ENCODE data around the gene HHAT. TPM values are rescaled to one million over a fixed set of nuclear protein-coding genes. Genes with fewer than 3 reads are reported as not detected.

The HHAT gene
- total RNA-seq, 1 experiment from 2014 or later = 3.0 TPM

DNA sequence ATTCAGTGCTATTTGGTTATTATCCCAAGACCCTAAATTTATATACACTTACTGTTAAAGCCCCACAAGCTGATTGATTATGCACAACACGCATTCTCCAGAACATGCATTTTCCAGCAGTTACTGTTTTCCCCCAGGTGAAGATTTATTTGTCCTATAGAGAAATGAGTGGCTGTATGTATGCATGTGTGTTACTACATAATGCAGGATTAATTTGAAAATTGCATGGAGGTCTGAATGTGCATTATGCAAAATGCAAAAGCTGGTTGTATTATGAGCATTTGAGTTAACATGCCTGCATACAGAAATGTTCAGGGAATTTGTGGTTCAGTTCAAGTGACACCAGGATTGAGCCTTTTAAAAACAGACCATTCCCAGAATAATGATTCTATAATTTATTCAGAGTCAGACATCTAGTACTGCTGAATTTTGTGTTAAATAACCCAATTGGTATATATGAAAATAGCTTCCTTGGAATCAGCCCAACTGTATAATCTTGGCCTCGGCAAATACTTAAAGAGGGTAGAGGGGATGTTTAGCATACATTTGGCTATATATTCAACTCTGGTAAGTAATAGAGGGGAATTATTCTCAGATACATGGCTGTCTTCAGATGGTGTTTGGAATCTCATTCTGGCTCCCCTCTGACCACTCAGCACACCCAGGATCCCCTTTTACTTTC lies 320.0 kb downstream of the HHAT start:
- BruUV-seq (replicated peaks) = no TSS peak
- CTCF ChIA-PET = no interaction called here
- H3K27ac ChIP-seq (ENCODE audit: low read depth, low read length, poor library complexity, severe bottlenecking) = no peak overlapping the region
- H3K9me3 ChIP-seq (ENCODE audit: low read depth, low read length, poor library complexity, severe bottlenecking) = no peaks in the 10 kb centered on the region
- H3K4me1 ChIP-seq (ENCODE audit: insufficient read depth, low read length, poor library complexity, severe bottlenecking) = peaks cover 28% of the 10 kb centered on the region
- no peaks in the 10 kb centered on the region for H3K27me3 ChIP-seq (replicated peaks; ENCODE audit: insufficient read depth, low read depth, low read length, poor library complexity)
- no peak for TF ChIP-seq EZH2 (IDR thresholded peaks at IDR 0.05; ENCODE audit: borderline replicate concordance, low read depth, low read length, poor library complexity, severe bottlenecking)
- TF ChIP-seq, protein P1, sequence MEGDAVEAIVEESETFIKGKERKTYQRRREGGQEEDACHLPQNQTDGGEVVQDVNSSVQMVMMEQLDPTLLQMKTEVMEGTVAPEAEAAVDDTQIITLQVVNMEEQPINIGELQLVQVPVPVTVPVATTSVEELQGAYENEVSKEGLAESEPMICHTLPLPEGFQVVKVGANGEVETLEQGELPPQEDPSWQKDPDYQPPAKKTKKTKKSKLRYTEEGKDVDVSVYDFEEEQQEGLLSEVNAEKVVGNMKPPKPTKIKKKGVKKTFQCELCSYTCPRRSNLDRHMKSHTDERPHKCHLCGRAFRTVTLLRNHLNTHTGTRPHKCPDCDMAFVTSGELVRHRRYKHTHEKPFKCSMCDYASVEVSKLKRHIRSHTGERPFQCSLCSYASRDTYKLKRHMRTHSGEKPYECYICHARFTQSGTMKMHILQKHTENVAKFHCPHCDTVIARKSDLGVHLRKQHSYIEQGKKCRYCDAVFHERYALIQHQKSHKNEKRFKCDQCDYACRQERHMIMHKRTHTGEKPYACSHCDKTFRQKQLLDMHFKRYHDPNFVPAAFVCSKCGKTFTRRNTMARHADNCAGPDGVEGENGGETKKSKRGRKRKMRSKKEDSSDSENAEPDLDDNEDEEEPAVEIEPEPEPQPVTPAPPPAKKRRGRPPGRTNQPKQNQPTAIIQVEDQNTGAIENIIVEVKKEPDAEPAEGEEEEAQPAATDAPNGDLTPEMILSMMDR (conservative IDR thresholded peaks at IDR 0.05; ENCODE audit: low read depth, low read length) = no peak
- POLR2A ChIA-PET (ENCODE audit: low non-redundant PET) = no interaction called here
- intact Hi-C loops (cut with micrococcal nuclease; ENCODE audit: unreplicated experiment) = no loop called here
- H3K4me3 ChIP-seq (ENCODE audit: low read depth, low read length, poor library complexity, severe bottlenecking) = no peak overlapping the region
- no peaks in the 10 kb centered on the region for H3K36me3 ChIP-seq (ENCODE audit: insufficient read depth, low read length, poor library complexity, severe bottlenecking)
- no peak for DNase-seq (ENCODE audit: low spot score)

DNA sequence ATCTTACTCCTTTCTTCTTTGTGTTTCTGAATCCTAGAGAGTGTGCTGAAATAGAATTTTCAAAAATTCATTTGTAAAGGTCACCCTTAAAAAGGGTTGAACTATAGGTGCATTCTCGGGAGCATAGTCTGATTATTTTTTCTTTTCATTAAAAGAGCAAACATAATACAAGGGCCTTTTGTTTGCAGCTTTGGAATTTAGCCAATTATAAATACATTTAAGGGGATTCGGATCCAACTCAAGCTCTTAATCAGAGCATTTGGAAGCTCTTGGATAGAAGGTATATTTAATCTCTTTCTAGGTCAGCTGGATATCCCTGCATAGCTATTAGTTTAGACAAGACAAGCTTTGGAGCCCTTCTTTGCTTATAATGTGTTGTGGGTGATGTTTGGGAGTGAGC lies 321.7 kb downstream of the HHAT start:
- no peaks in the 10 kb centered on the region for H3K27me3 ChIP-seq (replicated peaks; ENCODE audit: insufficient read depth, low read depth, low read length, poor library complexity)
- intact Hi-C loops (cut with micrococcal nuclease; ENCODE audit: unreplicated experiment) = no loop called here
- BruUV-seq (replicated peaks) = no TSS peak
- H3K27ac ChIP-seq (ENCODE audit: low read depth, low read length, poor library complexity, severe bottlenecking) = no peak overlapping the region
- ChIA-PET CTCF (no interaction called here), POLR2A (ENCODE audit: low non-redundant PET) (no interaction called here)
- no peak for TF ChIP-seq EZH2 (IDR thresholded peaks at IDR 0.05; ENCODE audit: borderline replicate concordance, low read depth, low read length, poor library complexity, severe bottlenecking)
- TF ChIP-seq, protein P1 (conservative IDR thresholded peaks at IDR 0.05; ENCODE audit: low read depth, low read length) = no peak
- H3K36me3 ChIP-seq (ENCODE audit: insufficient read depth, low read length, poor library complexity, severe bottlenecking) = no peaks in the 10 kb centered on the region
- peaks cover 28% of the 10 kb centered on the region for H3K4me1 ChIP-seq (ENCODE audit: insufficient read depth, low read length, poor library complexity, severe bottlenecking)
- no peak for DNase-seq (ENCODE audit: low spot score)
- no peaks in the 10 kb centered on the region for H3K9me3 ChIP-seq (ENCODE audit: low read depth, low read length, poor library complexity, severe bottlenecking)
- H3K4me3 ChIP-seq (ENCODE audit: low read depth, low read length, poor library complexity, severe bottlenecking) = no peak overlapping the region

DNA sequence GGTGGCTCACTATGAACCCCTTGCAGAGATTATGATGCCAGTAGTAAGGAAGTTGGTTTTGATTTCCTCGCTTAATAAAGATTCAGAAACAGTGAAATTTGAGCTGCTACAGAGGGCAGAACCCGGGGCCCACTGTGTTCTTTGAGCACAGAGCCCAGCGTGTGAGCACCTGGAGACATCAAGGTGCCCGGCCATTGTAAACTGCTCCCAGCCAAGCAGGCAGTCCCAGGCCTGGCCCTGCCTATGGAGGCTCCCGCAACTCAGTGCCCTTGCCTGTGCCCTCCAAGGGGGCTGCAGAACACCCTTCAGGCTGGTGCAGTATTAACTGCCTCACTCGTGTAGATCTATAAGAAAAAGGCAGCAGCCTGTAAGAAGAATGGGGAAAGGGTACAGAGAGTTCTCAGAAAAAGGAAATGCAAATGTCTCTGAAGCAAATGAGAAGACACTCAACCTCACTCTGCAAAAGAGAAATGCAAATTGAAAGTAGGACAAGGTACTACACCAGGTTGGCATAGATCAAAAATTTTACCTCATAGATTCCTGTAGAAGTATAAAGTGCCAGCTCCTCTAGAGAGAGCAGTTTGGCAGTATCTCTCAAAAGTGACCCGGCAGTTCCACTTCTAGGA lies 323.7 kb downstream of the HHAT start:
- peaks cover 18% of the 10 kb centered on the region for H3K27me3 ChIP-seq (replicated peaks; ENCODE audit: insufficient read depth, low read depth, low read length, poor library complexity)
- POLR2A ChIA-PET (ENCODE audit: low non-redundant PET) = no interaction called here
- intact Hi-C loops (cut with micrococcal nuclease; ENCODE audit: unreplicated experiment) = no loop called here
- DNase-seq (ENCODE audit: low spot score) = no peak
- no peak overlapping the region for H3K4me3 ChIP-seq (ENCODE audit: low read depth, low read length, poor library complexity, severe bottlenecking)
- no TSS peak for BruUV-seq (replicated peaks)
- H3K9me3 ChIP-seq (ENCODE audit: low read depth, low read length, poor library complexity, severe bottlenecking) = no peaks in the 10 kb centered on the region
- H3K36me3 ChIP-seq (ENCODE audit: insufficient read depth, low read length, poor library complexity, severe bottlenecking) = no peaks in the 10 kb centered on the region
- TF ChIP-seq, protein P1 (conservative IDR thresholded peaks at IDR 0.05; ENCODE audit: low read depth, low read length) = no peak
- TF ChIP-seq EZH2 (IDR thresholded peaks at IDR 0.05; ENCODE audit: borderline replicate concordance, low read depth, low read length, poor library complexity, severe bottlenecking) = no peak
- no peak overlapping the region for H3K27ac ChIP-seq (ENCODE audit: low read depth, low read length, poor library complexity, severe bottlenecking)
- CTCF ChIA-PET = no interaction called here
- peaks cover 10% of the 10 kb centered on the region for H3K4me1 ChIP-seq (ENCODE audit: insufficient read depth, low read length, poor library complexity, severe bottlenecking)
